Heart right ventricle (tissue), 16 donors: ENCODE measurements around the gene COX17. TPM values are rescaled to one million over a fixed set of nuclear protein-coding genes. Genes with fewer than 3 reads are reported as not detected.
A peak's percentile ranks its signal among the peaks of the same experiment; 100 is the strongest.

ENCODE experiments used
- ATAC-seq, 8 donors: fragments of 200-7000 bp; cut with Tn5 transposase; one replicate each; pipeline ENCODE4 v1.9.1; 2020; ENCODE audit warnings: mild to moderate bottlenecking in 8 of 8, moderate library complexity in 8 of 8, moderate number of reproducible peaks in 1 of 8
- DNase-seq, 2 donors: peaks; one replicate each; pipeline ENCODE4 v3.0.0-alpha.2; 2020
- H3K27ac ChIP-seq, 10 donors: fragments of 200-600 bp; sonication (generic) in 2 of 10; one replicate each; pipeline versions ENCODE4 v1.5.0 to v1.8.0; 2020 to 2022; ENCODE audit warnings: mild to moderate bottlenecking in 3 of 10
- H3K27me3 ChIP-seq, 7 donors: fragments of 200-600 bp; one replicate each; pipeline ENCODE4 v1.8.0; 2021 to 2022; ENCODE audit warnings: mild to moderate bottlenecking in 2 of 7
- H3K36me3 ChIP-seq, 9 donors: fragments of 200-600 bp; sonication (generic) in 1 of 9; one replicate each; pipeline versions ENCODE4 v1.5.0 to v1.8.0; 2020 to 2022; ENCODE audit warnings: mild to moderate bottlenecking in 2 of 9
- H3K4me1 ChIP-seq, 9 donors: fragments of 200-600 bp; sonication (generic) in 1 of 9; one replicate each; pipeline versions ENCODE4 v1.5.0 to v1.8.0; 2020 to 2022; ENCODE audit warnings: mild to moderate bottlenecking in 4 of 9
- H3K4me3 ChIP-seq, 10 donors: fragments of 200-600 bp; sonication (generic) in 2 of 10; one replicate each; pipeline versions ENCODE4 v1.5.0 to v1.8.0; 2020 to 2022; ENCODE audit warnings: mild to moderate bottlenecking in 7 of 10, moderate library complexity in 2 of 10
- H3K9me3 ChIP-seq, 11 donors: fragments of 200-600 bp in 10 of 11; sonication (generic) in 2 of 11; one replicate each; pipeline versions ENCODE4 v1.5.0 to v1.8.0; 2013 to 2022; ENCODE audit warnings: mild to moderate bottlenecking in 2 of 11, control low read depth in 1 of 11, moderate library complexity in 1 of 11
- CTCF ChIP-seq, 9 donors: fragments of 200-600 bp; sonication (generic) in 2 of 9; IDR thresholded peaks; one replicate each; pipeline versions ENCODE4 v1.5.0 to v1.8.0; 2021 to 2022; ENCODE audit warnings: antibody characterized with exemption in 9 of 9, mild to moderate bottlenecking in 5 of 9, moderate library complexity in 1 of 9
- WGBS, 2 donors: extraction: QIAGEN DNeasy Blood & Tissue Kit; methylation state at CpG; one replicate each; pipeline ENCODE4 v1.1.7; 2013; ENCODE audit warnings: inconsistent platforms in 1 of 2; 5-methylcytosine and 5-hydroxymethylcytosine counted together
- intact Hi-C, 10 donors: fragments of 100-400 bp; cut with DNase I; formaldehyde crosslinking; loops; one replicate each; pipeline versions ENCODE4 v1.11.1 to v1.14.2; 2022
- long read RNA-seq, 3 donors: library from polyadenylated mRNA; unstranded; transcript quantifications; one replicate each; pipeline ENCODE4 v2.0.0, GENCODE V29; 2020 to 2021
- polyA plus RNA-seq, 2 donors: library from polyadenylated mRNA; stranded (reverse); fragments of 200-250 nt; gene quantifications; one replicate each; pipeline ENCODE4 v1.2.3, GENCODE V29; 2013
- total RNA-seq, 10 donors: library from RNA; stranded (reverse); fragmentation: NEBNext Ultra II Directional in 3 of 10; extraction: Animal tissue kit (Norgen Biotek cat#: 25700) in 3 of 10; gene quantifications; one replicate each; pipeline versions ENCODE4 v1.2.1 to v1.2.4, GENCODE V29; 2021 to 2023
- donor health status: Arrhythmogenic right ventricular cardiomyopathy.
- donor health status: ischemic (EF 13 %, LVEDD 7.1; RV severe dilation, severe dysfunction).
- donor health status: healthy with polysubstance abuse.
- donor health status: DM: no; HTN: yes; CAD: no.
- donor health status: DM: no; HTN: no; CAD: no.
- donor health status: ischemic (EF 25% LVEDD 6.9; RV normal size, moderate dysfunction).
- donor health status: ischemic (EF 25% LVEDD 5.7; RV mildly dilated, moderate dysfunction).
- donor health status: healthy.
- donor health status: DM: yes; HTN: yes; CAD: no.
- donor health status: Ischemic cardiomyopathy.
- donor health status: ischemic (EF 35%, LVEDD 5.7; RV mildly dilated, moderate dysfunction).
- donor health status: nonischemic (EF 11% LVEDD 7.7; RV severe dilation, severe dysfunction).
- donor health status: DM: yes; HTN: yes; CAD: no.
- donor health status: PGD.
- donor health status: ischemic (EF 29% LVEDD 5.4; RV normal size, mild dysfunction).
- donor health status: nonischemic (EF 23%, LVEDD 6.1; RV moderate dilation, normal function).

Gene COX17, protein sequence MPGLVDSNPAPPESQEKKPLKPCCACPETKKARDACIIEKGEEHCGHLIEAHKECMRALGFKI
- total RNA-seq (100 to 1,000 TPM in 6 of 10 donors, 10 to 100 TPM in 4; 76.2 to 175 (median 107) TPM), polyA plus RNA-seq (100 to 1,000 TPM; 228 to 733 TPM)
- long read RNA-seq, donor 1, transcript COX17-201 (3 exons, 684 nt), result major isoform, 146 of 174 reads
- long read RNA-seq, donor 1, transcript COX17-207 (2 exons, 565 nt), result minor isoform, 18 of 174 reads
- long read RNA-seq, donor 1, partial matches to known transcripts, result 0 of 174 reads
- long read RNA-seq, donor 1, other reads (novel, unspliced or antisense), result 7 of 174 reads
- long read RNA-seq, donor 2, transcript COX17-201 (3 exons, 684 nt), result major isoform, 156 of 200 reads
- long read RNA-seq, donor 2, transcript COX17-207 (2 exons, 565 nt), result minor isoform, 31 of 200 reads
- long read RNA-seq, donor 2, partial matches to known transcripts, result 1 of 200 reads
- long read RNA-seq, donor 2, other reads (novel, unspliced or antisense), result 9 of 200 reads
- long read RNA-seq, donor 3, transcript COX17-201 (3 exons, 684 nt), result major isoform, 11 of 18 reads
- long read RNA-seq, donor 3, partial matches to known transcripts, result 1 of 18 reads
- long read RNA-seq, donor 3, other reads (novel, unspliced or antisense), result 6 of 18 reads

DNA sequence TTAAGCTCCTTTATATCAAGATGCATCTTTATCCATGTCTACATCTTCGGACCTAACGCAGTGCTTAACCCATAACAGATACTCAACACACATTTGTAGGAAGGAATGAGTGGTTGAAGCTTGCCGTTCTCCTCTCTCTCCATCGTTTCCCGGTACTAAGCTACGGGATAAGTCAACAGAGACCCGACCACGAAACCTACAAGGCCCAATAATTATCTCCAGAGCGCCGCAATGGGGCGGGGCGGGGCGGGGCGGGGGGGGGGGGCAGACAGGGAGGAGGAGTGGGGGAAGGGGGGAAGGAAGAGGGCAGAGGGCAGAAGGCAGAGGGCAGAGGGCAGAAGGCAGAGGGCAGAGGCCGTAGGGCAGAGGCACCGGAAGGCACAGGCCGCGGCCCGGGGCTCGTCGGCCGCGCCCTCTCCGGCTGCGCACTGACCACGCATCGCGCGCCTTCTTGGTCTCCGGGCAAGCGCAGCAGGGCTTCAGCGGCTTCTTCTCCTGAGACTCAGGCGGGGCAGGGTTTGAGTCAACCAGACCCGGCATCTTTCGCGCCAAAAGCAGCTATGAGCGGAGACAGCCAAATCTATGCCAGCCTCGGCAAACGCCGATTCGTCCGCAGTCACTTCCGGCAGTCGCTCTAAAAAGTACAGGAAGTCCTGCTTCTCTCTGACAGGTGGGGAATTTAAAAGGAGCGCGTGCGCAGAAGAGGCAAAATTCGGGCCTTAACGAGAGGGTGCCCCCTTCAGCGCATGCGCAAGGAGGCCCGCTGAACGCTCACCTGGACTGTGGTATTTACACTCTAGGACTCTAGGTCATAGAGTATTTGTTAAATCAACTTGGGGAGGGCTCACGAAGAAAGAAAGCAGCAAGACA, at the start of gene COX17:
Gene COX17, minus strand, starts transcription at position 636 of the 870 bp plus-strand sequence. Its CDS starts 96 bp downstream, at position 540.
- 0 to 1% methylated on average over 53 to 54 of the region's 54 CpGs for WGBS, 2 donors
- H3K4me1 ChIP-seq, result peaks cover 6 to 45% (median 34%) of the 10 kb centered on the region in 9 donors
- no peaks in the 10 kb centered on the region for H3K9me3 ChIP-seq
- H3K4me3 ChIP-seq, result peak within 1 kb of the TSS; percentile 53 to 81 (median 70)
- H3K27ac ChIP-seq, result peak within 1 kb of the TSS; percentile 89 to 98 (median 96)
- peak; percentile 86 to 94 (median 91) for ATAC-seq
- peak; percentile 91 to 96 for DNase-seq
- intact Hi-C loops, result loop anchor here in 7 of 10 donors (1.0 to 10.0 kb wide), 12 partner anchors 80 to 402 kb away; partner anchors contain the start of genes PLA1A (in 2 of the 7), TIMMDC1 (in 2 of the 7) and ADPRH (in 1 of the 7)
- no peaks in the 10 kb centered on the region for H3K27me3 ChIP-seq
- H3K36me3 ChIP-seq, result peaks cover 0 to 34% (median 11%) of the 10 kb centered on the region in 9 donors
- no peak for TF ChIP-seq CTCF (IDR thresholded peaks at IDR 0.05)

GRCh38 chr3:119726909-119727308, 49.7 kb upstream of the COX17 start:
- H3K27ac ChIP-seq, result peak overlapping the region in 1 of 10 donors; percentile 52
- no peaks in the 10 kb centered on the region for H3K27me3 ChIP-seq
- ATAC-seq (peak in 4 of 8 donors; percentile 52 to 74 (median 67)), DNase-seq (no peak)
- intact Hi-C loops, result no loop called here
- H3K4me1 ChIP-seq, result no peaks in the 10 kb centered on the region
- 79 to 81% methylated on average over 2 of the region's 2 CpGs for WGBS, 2 donors
- H3K4me3 ChIP-seq, result no peak overlapping the region
- no peak for TF ChIP-seq CTCF (IDR thresholded peaks at IDR 0.05)
- no peaks in the 10 kb centered on the region for H3K36me3 ChIP-seq
- H3K9me3 ChIP-seq, result no peaks in the 10 kb centered on the region

- H3K36me3 ChIP-seq, result no peaks in the 10 kb centered on the region
- intact Hi-C loops, result no loop called here
- WGBS, 2 donors, result 47 to 58% methylated on average over 2 of the region's 2 CpGs
- H3K9me3 ChIP-seq, result no peaks in the 10 kb centered on the region
- H3K4me3 ChIP-seq, result no peak overlapping the region
- no peak for TF ChIP-seq CTCF (IDR thresholded peaks at IDR 0.05)
- DNase-seq (no peak), ATAC-seq (no peak)
- H3K27ac ChIP-seq, result no peak overlapping the region
- H3K27me3 ChIP-seq, result no peaks in the 10 kb centered on the region
- H3K4me1 ChIP-seq, result no peaks in the 10 kb centered on the region
Observed at GRCh38 chr3:119723022-119723421, 45.8 kb upstream of the COX17 start.

DNA sequence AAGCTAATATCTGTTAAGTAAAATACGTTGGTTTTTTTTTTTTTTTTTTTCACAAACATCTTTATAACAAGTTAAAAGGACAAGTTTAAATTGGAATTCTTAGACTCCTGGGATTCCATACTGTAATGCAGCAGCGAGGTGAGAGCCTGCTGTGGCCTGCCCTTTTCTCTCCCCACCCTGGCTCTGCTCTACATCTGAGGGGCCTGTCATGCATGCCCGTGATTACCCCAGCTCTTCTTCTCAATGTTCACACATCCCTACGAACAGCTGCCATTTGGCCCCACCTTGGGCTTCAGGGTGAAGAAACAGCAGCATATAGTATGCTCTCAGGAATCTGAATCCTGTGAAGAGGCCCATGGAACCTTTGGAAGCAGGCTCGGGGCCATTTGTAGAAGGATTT, 40.3 kb upstream of the COX17 start:
- Histone ChIP-seq H3K4me1 (peaks cover 0 to 5% (median 0%) of the 10 kb centered on the region in 9 donors), H3K36me3 (no peaks in the 10 kb centered on the region), H3K27ac (no peak overlapping the region), H3K27me3 (no peaks in the 10 kb centered on the region), H3K9me3 (no peaks in the 10 kb centered on the region), H3K4me3 (no peak overlapping the region)
- no peak for TF ChIP-seq CTCF (IDR thresholded peaks at IDR 0.05)
- no peak for ATAC-seq
- WGBS, 2 donors, result 77 to 80% methylated on average over 5 of the region's 5 CpGs
- DNase-seq, result no peak
- intact Hi-C loops, result no loop called here
